K562 (cell line): Measurements from ENCODE around the gene BCL2L12.

Experiments used
- BACH1 ChIP-seq: fragments of 200-800 bp; sonication (Bioruptor generic); IDR thresholded peaks from 2 replicates; pipeline ENCODE4 v1.6.1; 2016; ENCODE audit warnings: missing genetic modification characterization, missing compliant biosample characterization
- CTCF ChIP-seq, 3 experiments: IDR thresholded peaks in 2 of 3; conservative IDR thresholded peaks in 1 of 3; 2 replicates each; pipeline ENCODE4 v1.5.1; 2011 to 2012; ENCODE audit warnings: low read length in 3 of 3, mild to moderate bottlenecking in 3 of 3, control low read depth in 2 of 3, improper control_type of control experiment in 1 of 3, inconsistent platforms in 1 of 3, low read depth in 1 of 3, mixed read lengths in 1 of 3, moderate library complexity in 1 of 3; ENCODE audit not compliant: insufficient read depth in 2 of 3
- EZH2 ChIP-seq: IDR thresholded peaks from 2 replicates; pipeline ENCODE4 v1.6.1; 2012; ENCODE audit warnings: low read depth, mild to moderate bottlenecking, inconsistent platforms, low read length, borderline replicate concordance
- GABPB1 ChIP-seq: sonication (generic); formaldehyde crosslinking; IDR thresholded peaks from 2 replicates; pipeline ENCODE4 v1.8.0; 2022; ENCODE audit warnings: mild to moderate bottlenecking, missing genetic modification reagents
- JUN ChIP-seq, 2 experiments: sonication (generic) in 1 of 2; formaldehyde crosslinking in 1 of 2; IDR thresholded peaks; 2 replicates each; pipeline versions ENCODE4 v1.6.1 to v1.8.0; 2012 to 2022; ENCODE audit warnings: borderline replicate concordance in 2 of 2, mild to moderate bottlenecking in 2 of 2, improper control_type of control experiment in 1 of 2, low read depth in 1 of 2, low read length in 1 of 2, missing genetic modification reagents in 1 of 2
- MAX ChIP-seq: sonication (generic); formaldehyde crosslinking; IDR thresholded peaks from 2 replicates; pipeline ENCODE4 v1.9.0; 2022; ENCODE audit warnings: mild to moderate bottlenecking, missing genetic modification reagents
- TAF1 ChIP-seq: IDR thresholded peaks from 2 replicates; pipeline ENCODE4 v1.6.1; 2011; ENCODE audit warnings: mild to moderate bottlenecking, low read length, moderate library complexity; ENCODE audit not compliant: insufficient read depth, control insufficient read depth, severe bottlenecking; ENCODE audit errors: extremely low read depth
- ZFP91 ChIP-seq: sonication (generic); formaldehyde crosslinking; IDR thresholded peaks from 2 replicates; pipeline ENCODE4 v1.8.0; 2022; ENCODE audit warnings: mild to moderate bottlenecking, missing genetic modification reagents
- ZNF23 ChIP-seq: fragments of 250-450 bp; sonication (Bioruptor Pico); IDR thresholded peaks from 2 replicates; pipeline ENCODE4 v1.4.0; 2020; ENCODE audit warnings: mild to moderate bottlenecking
- ZNF316 ChIP-seq: fragments of 450-650 bp; IDR thresholded peaks from 2 replicates; pipeline ENCODE4 v1.6.1; 2016
- ZNF354B ChIP-seq: fragments of 250-450 bp; sonication (Bioruptor Pico); IDR thresholded peaks from 2 replicates; pipeline ENCODE4 v1.4.0; 2020
- ZNF766 ChIP-seq: fragments of 200-800 bp; sonication (Bioruptor generic); conservative IDR thresholded peaks from 2 replicates; pipeline ENCODE4 v1.6.1; 2016; ENCODE audit warnings: missing genetic modification characterization, missing compliant biosample characterization
- ZZZ3 ChIP-seq: fragments of 450-650 bp; IDR thresholded peaks from 2 replicates; pipeline ENCODE4 v1.6.1; 2016; ENCODE audit warnings: antibody characterized with exemption, mild to moderate bottlenecking, moderate library complexity

GRCh38 chr19:49716154-49716553 is 50.4 kb downstream of the BCL2L12 start:
- TF ChIP-seq ZNF766 (CRISPR knock-in tag) (no peak), ZNF354B (CRISPR knock-in tag) (no peak), ZFP91 (CRISPR knock-in tag) (no peak), CTCF (IDR thresholded peaks at IDR 0.05 in 2 of 3, conservative IDR thresholded peaks at IDR 0.05 in 1 of 3; ENCODE audit: insufficient read depth in 2 of 3, low read depth in 1 of 3, low read length in 3 of 3) (no peak), TAF1 (no peak), GABPB1 (no peak), JUN (IDR thresholded peaks at IDR 0.05; ENCODE audit: borderline replicate concordance, low read depth, low read length) (no peak), JUN (CRISPR knock-in tag; IDR thresholded peaks at IDR 0.05; ENCODE audit: borderline replicate concordance) (no peak), ZNF316 (no peak), EZH2 (no peak), ZNF23 (CRISPR knock-in tag) (no peak), MAX (CRISPR knock-in tag) (peak; percentile 43), BACH1 (tag) (0 out of 2 replicates have a peak, but pooled peaks have one; percentile 42), ZZZ3 (no peak)
